HepG2 (cell line): ENCODE results near the gene CD58. TPM values are rescaled to one million over a fixed set of nuclear protein-coding genes. Genes with fewer than 3 reads are reported as not detected.

Experiments used
- ATAC-seq: fragments of 200-7000 bp; cut with Tn5 transposase; 3 replicates; pipeline ENCODE4 v1.9.1; 2020; ENCODE audit warnings: mild to moderate bottlenecking, moderate library complexity
- BruUV-seq: library from RNA; stranded (reverse); fragments of 400-500 nt; replicated peaks from 2 replicates; lab custom pipeline; 2021; lab: Mats Ljungman, UMichigan
- CTCF ChIA-PET: fragments of 300-600 bp; formaldehyde crosslinking; extraction: SDS; loops from one replicate; lab custom pipeline; 2021; ENCODE audit warnings: low total read pairs, inconsistent platforms, low intra/inter-chr PET ratio; lab: Yijun Ruan, JAX
- POLR2A ChIA-PET: fragments of 350-600 bp; sonication (Branson Sonifier 250); formaldehyde crosslinking; loops from one replicate; lab custom pipeline; 2020; ENCODE audit warnings: antibody characterized with exemption, inconsistent platforms; lab: Yijun Ruan, JAX
- DNase-seq: peaks from one replicate; pipeline ENCODE4 v3.0.0-alpha.2; 2015; ENCODE audit warnings: low spot score
- FAIRE-seq: peaks from 3 replicates; lab custom pipeline; 2011; peaks lifted over from hg19 to GRCh38; lab: Jason Lieb, UNC
- H2AFZ ChIP-seq: one replicate; pipeline ENCODE4 v1.6.1; 2011; ENCODE audit warnings: low read length, inconsistent platforms
- H3K27ac ChIP-seq: fragments of 300-600 bp; 3 replicates; pipeline ENCODE4 v1.8.0; 2011; ENCODE audit warnings: mixed run types, mild to moderate bottlenecking, mixed read lengths, low read length, inconsistent platforms; ENCODE audit not compliant: insufficient read depth; ENCODE audit errors: extremely low read length
- H3K27me3 ChIP-seq, 2 experiments: fragments of 200-600 bp in 1 of 2; 2 replicates in 1 of 2; 3 replicates in 1 of 2; pipeline versions ENCODE4 v1.6.0 to v1.8.0; 2011; ENCODE audit warnings: low read length in 2 of 2, mild to moderate bottlenecking in 2 of 2, moderate library complexity in 2 of 2, inconsistent platforms in 1 of 2; ENCODE audit not compliant: insufficient read depth in 2 of 2, control insufficient read depth in 1 of 2
- H3K36me3 ChIP-seq, 2 experiments: fragments of 200-600 bp in 1 of 2; replicated peaks in 1 of 2; 2 replicates in 1 of 2; 3 replicates in 1 of 2; pipeline versions ENCODE4 v1.5.1 to v1.8.0; 2011; ENCODE audit warnings: low read length in 2 of 2, inconsistent platforms in 1 of 2; ENCODE audit not compliant: insufficient read depth in 2 of 2, control insufficient read depth in 1 of 2
- H3K4me1 ChIP-seq: 2 replicates; pipeline ENCODE4 v1.5.1; 2012; ENCODE audit warnings: low read length, inconsistent platforms; ENCODE audit not compliant: insufficient read depth
- H3K4me2 ChIP-seq: 2 replicates; pipeline ENCODE4 v1.6.0; 2011; ENCODE audit warnings: low read depth, low read length, inconsistent platforms
- H3K4me3 ChIP-seq, 3 experiments: fragments of 200-600 bp in 1 of 3; sonication (generic), shearing (Covaris generic) in 1 of 3; replicated peaks in 1 of 3; 2 replicates each; pipeline ENCODE4 v1.5.1; 2011 to 2016; ENCODE audit warnings: low read length in 3 of 3, inconsistent platforms in 2 of 3, low read depth in 2 of 3, mild to moderate bottlenecking in 2 of 3, control low read depth in 1 of 3, mixed read lengths in 1 of 3; ENCODE audit not compliant: insufficient read depth in 1 of 3
- H3K79me2 ChIP-seq: one replicate; pipeline ENCODE4 v1.6.1; 2011; ENCODE audit warnings: low read length, inconsistent platforms; ENCODE audit not compliant: insufficient read depth
- H3K9ac ChIP-seq: 2 replicates; pipeline ENCODE4 v1.6.0; 2011; ENCODE audit warnings: mild to moderate bottlenecking, low read depth, low read length, inconsistent platforms; ENCODE audit not compliant: insufficient read depth
- H3K9me3 ChIP-seq: 2 replicates; pipeline ENCODE4 v1.5.1; 2012; ENCODE audit warnings: mild to moderate bottlenecking, low read length
- H4K20me1 ChIP-seq: 2 replicates; pipeline ENCODE4 v1.6.0; 2011; ENCODE audit warnings: inconsistent platforms, mild to moderate bottlenecking, low read length, moderate library complexity; ENCODE audit not compliant: insufficient read depth
- SNAPC2 ChIP-seq: sonication (generic); formaldehyde crosslinking; IDR thresholded peaks from 2 replicates; pipeline ENCODE4 v1.8.1; 2022; ENCODE audit warnings: mild to moderate bottlenecking, missing genetic modification reagents
- ZNF263 ChIP-seq: sonication (generic); formaldehyde crosslinking; IDR thresholded peaks from 2 replicates; pipeline ENCODE4 v1.4.0; 2020; ENCODE audit warnings: missing genetic modification reagents
- WGBS: methylation state at CpG from one replicate; pipeline ENCODE4 v1.1.6; 2017; ENCODE audit warnings: low lambda C conversion rate; 5-methylcytosine and 5-hydroxymethylcytosine counted together
- in situ Hi-C: cut with HindIII; loops from 2 replicates; pipeline ENCODE4 v1.10.0; 2017; ENCODE audit warnings: low pct_unique_long_range_greater_than_20kb; ENCODE audit not compliant: extremely low pct_ligation_motif_present
- intact Hi-C: fragments of 100-400 bp; cut with micrococcal nuclease; formaldehyde crosslinking; loops from one replicate; pipeline ENCODE4 v1.10.0; 2022; ENCODE audit not compliant: unreplicated experiment
- polyA plus RNA-seq, 8 experiments: library from polyadenylated mRNA; depleted of rRNA in 3 of 8; stranded (reverse) in 7 of 8; unstranded in 1 of 8; fragments of >200 nt; fragmentation: Illumina TruSeq in 4 of 8; extraction: Trizol in 4 of 8; gene quantifications; 2 replicates each; pipeline versions ENCODE4 v1.2.1 to v1.2.3, GENCODE V29; 2011 to 2016; ENCODE audit warnings: low read depth in 4 of 8, missing spikeins in 1 of 8, mixed read lengths in 1 of 8; ENCODE audit not compliant: insufficient read depth in 1 of 8
- total RNA-seq, 5 experiments: library from RNA; depleted of rRNA; stranded (reverse); fragments of >200 nt; fragmentation: Illumina TruSeq; extraction: Trizol; gene quantifications; 2 replicates each; pipeline ENCODE4 v1.2.3, GENCODE V29; 2016; ENCODE audit warnings: low read depth in 1 of 5
- TF ChIP-seq, protein P1 (sequence below): sonication (generic); formaldehyde crosslinking; IDR thresholded peaks from 2 replicates; pipeline ENCODE4 v1.5.0; 2020; ENCODE audit warnings: mild to moderate bottlenecking, missing genetic modification reagents, borderline replicate concordance
- TF ChIP-seq, protein P2 (sequence below): sonication (generic); formaldehyde crosslinking; IDR thresholded peaks from 2 replicates; pipeline ENCODE4 v1.4.0; 2020; ENCODE audit warnings: missing genetic modification reagents

Gene CD58
- total and polyA plus RNA-seq, 2 of the 13 experiments (the other 11 are each of a cell fraction or from before 2014, with no cell fraction given): 9.4 to 13.5 TPM

DNA sequence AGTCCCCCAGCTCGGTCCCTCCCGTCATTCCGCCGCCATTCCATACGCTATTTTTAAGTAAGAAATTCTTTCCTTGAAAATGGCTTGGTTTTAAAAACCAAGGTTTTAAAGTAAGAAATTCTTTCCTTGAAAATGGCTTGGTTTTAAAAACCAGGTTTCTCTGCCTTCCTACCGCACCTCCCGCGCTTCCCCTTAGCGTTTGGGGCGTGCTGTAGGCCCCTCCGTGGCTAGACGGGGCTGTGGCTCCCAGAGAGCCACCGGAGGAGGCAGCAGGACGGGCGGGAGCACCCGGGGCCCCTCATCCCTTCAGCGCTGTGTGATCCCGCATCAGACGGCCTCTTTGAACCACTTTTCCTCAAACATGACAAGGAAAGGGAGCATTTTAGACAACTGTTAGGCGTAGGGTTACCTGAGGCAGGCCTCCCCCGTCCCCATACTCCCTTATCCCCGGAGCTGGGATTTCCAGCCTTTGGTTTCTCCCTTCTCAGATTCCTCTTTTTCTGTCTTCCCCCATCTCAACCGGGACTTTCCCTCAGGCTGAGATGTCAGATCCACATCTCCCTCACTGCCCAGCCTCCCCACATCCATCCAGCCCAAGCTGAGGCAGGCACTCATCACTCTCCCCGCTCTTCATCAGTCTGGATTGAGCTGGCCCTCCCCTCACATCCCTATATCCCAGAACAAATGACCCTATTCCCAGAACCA, 541 bp upstream of the CD58 start:
- CTCF ChIA-PET: interaction anchor here (1.3 kb wide), 1 partner anchor 246 kb away, joined by 3 read pairs; no protein-coding TSS in a partner anchor
- TF ChIP-seq, protein P1, sequence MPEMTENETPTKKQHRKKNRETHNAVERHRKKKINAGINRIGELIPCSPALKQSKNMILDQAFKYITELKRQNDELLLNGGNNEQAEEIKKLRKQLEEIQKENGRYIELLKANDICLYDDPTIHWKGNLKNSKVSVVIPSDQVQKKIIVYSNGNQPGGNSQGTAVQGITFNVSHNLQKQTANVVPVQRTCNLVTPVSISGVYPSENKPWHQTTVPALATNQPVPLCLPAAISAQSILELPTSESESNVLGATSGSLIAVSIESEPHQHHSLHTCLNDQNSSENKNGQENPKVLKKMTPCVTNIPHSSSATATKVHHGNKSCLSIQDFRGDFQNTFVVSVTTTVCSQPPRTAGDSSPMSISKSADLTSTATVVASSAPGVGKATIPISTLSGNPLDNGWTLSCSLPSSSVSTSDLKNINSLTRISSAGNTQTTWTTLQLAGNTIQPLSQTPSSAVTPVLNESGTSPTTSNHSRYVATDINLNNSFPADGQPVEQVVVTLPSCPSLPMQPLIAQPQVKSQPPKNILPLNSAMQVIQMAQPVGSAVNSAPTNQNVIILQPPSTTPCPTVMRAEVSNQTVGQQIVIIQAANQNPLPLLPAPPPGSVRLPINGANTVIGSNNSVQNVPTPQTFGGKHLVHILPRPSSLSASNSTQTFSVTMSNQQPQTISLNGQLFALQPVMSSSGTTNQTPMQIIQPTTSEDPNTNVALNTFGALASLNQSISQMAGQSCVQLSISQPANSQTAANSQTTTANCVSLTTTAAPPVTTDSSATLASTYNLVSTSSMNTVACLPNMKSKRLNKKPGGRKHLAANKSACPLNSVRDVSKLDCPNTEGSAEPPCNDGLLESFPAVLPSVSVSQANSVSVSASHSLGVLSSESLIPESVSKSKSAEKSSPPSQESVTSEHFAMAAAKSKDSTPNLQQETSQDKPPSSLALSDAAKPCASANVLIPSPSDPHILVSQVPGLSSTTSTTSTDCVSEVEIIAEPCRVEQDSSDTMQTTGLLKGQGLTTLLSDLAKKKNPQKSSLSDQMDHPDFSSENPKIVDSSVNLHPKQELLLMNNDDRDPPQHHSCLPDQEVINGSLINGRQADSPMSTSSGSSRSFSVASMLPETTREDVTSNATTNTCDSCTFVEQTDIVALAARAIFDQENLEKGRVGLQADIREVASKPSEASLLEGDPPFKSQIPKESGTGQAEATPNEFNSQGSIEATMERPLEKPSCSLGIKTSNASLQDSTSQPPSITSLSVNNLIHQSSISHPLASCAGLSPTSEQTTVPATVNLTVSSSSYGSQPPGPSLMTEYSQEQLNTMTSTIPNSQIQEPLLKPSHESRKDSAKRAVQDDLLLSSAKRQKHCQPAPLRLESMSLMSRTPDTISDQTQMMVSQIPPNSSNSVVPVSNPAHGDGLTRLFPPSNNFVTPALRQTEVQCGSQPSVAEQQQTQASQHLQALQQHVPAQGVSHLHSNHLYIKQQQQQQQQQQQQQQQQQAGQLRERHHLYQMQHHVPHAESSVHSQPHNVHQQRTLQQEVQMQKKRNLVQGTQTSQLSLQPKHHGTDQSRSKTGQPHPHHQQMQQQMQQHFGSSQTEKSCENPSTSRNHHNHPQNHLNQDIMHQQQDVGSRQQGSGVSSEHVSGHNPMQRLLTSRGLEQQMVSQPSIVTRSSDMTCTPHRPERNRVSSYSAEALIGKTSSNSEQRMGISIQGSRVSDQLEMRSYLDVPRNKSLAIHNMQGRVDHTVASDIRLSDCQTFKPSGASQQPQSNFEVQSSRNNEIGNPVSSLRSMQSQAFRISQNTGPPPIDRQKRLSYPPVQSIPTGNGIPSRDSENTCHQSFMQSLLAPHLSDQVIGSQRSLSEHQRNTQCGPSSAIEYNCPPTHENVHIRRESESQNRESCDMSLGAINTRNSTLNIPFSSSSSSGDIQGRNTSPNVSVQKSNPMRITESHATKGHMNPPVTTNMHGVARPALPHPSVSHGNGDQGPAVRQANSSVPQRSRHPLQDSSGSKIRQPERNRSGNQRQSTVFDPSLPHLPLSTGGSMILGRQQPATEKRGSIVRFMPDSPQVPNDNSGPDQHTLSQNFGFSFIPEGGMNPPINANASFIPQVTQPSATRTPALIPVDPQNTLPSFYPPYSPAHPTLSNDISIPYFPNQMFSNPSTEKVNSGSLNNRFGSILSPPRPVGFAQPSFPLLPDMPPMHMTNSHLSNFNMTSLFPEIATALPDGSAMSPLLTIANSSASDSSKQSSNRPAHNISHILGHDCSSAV (CRISPR knock-in tag): no peak
- peak; percentile 96 for TF ChIP-seq ZNF263
- TF ChIP-seq, protein P2, sequence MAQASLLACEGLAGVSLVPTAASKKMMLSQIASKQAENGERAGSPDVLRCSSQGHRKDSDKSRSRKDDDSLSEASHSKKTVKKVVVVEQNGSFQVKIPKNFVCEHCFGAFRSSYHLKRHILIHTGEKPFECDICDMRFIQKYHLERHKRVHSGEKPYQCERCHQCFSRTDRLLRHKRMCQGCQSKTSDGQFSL (CRISPR knock-in tag): 0 out of 2 replicates have a peak, but pooled peaks have one; percentile 7
- TF ChIP-seq SNAPC2 (CRISPR knock-in tag): 0 out of 2 replicates have a peak, but pooled peaks have one; percentile 22
- Histone ChIP-seq H2AFZ (no peak overlapping the region), H3K4me3 (peak overlapping the region; percentile 72 to 85 (median 74)), H3K27ac (no peak overlapping the region), H3K4me2 (peak overlapping the region; percentile 96), H3K9me3 (no peaks in the 10 kb centered on the region), H3K79me2 (no peaks in the 10 kb centered on the region), H3K9ac (peak overlapping the region; percentile 77), H3K27me3 (peaks cover 0 to 20% of the 10 kb centered on the region in 2 experiments; a peak in 2 of 5 replicates), H3K4me1 (peaks cover 33% of the 10 kb centered on the region), H4K20me1 (no peaks in the 10 kb centered on the region; the same call in 1 of the 2 replicates), H3K36me3 (no peaks in the 10 kb centered on the region)
- no TSS peak for BruUV-seq
- intact Hi-C loops (loop anchor here (2.0 to 10.0 kb wide), 5 partner anchors 44 to 489 kb away; partner anchors contain the start of gene TTF2), in situ Hi-C loops (no loop called here)
- POLR2A ChIA-PET: interaction anchor here (0.6 to 0.7 kb wide), 2 partner anchors 167 to 392 kb away, joined by 3 to 4 read pairs; no protein-coding TSS in a partner anchor
- FAIRE-seq (no peak), DNase-seq (no peak), ATAC-seq (peak; percentile 5; the same call in 2 of the 3 replicates)
- WGBS: 7% methylated on average over 23 of the region's 24 CpGs
